H1 (cell line): Measurements from ENCODE around the gene CDCA7. TPM values are rescaled to one million over a fixed set of nuclear protein-coding genes. Genes with fewer than 3 reads are reported as not detected.

ENCODE experiments used
- BRCA1 ChIP-seq: IDR thresholded peaks from 2 replicates; pipeline ENCODE4 v1.6.1; 2012; ENCODE audit warnings: low read depth, low read length, improper control_type of control experiment
- RAD21 ChIP-seq, 2 experiments: IDR thresholded peaks in 1 of 2; conservative IDR thresholded peaks in 1 of 2; 2 replicates each; pipeline ENCODE4 v1.6.1; 2011; ENCODE audit warnings: low read depth in 2 of 2, low read length in 2 of 2, improper control_type of control experiment in 1 of 2, inconsistent platforms in 1 of 2, mild to moderate bottlenecking in 1 of 2, moderate library complexity in 1 of 2
- SP1 ChIP-seq: IDR thresholded peaks from 2 replicates; pipeline ENCODE4 v1.6.1; 2011; ENCODE audit warnings: low read depth, low read length
- polyA plus RNA-seq, 7 experiments: library from polyadenylated mRNA; depleted of rRNA in 3 of 7; stranded (reverse) in 5 of 7; unstranded in 2 of 7; fragments of >200 nt in 5 of 7; fragments of 200-250 nt in 2 of 7; gene quantifications; 1 replicate in 5 of 7; 2 replicates in 1 of 7; 4 replicates in 1 of 7; pipeline versions ENCODE4 v1.2.1 to v1.2.3, GENCODE V29; 2011 to 2013; ENCODE audit warnings: missing spikeins in 2 of 7, mixed read lengths in 2 of 7
- total RNA-seq: library from RNA; stranded (reverse); fragmentation: NEBNext Ultra II Directional; extraction: Animal tissue kit (Norgen Biotek cat#: 25700); gene quantifications from 2 replicates; pipeline ENCODE4 v1.2.1, GENCODE V29; 2021
- TF ChIP-seq, protein P1 (sequence below), 3 experiments: IDR thresholded peaks; 1 replicate in 2 of 3; 2 replicates in 1 of 3; pipeline versions ENCODE4 v1.5.1 to v1.6.1; 2011; ENCODE audit warnings: low read length in 3 of 3, mild to moderate bottlenecking in 3 of 3, inconsistent platforms in 2 of 3, low read depth in 1 of 3, moderate library complexity in 1 of 3; ENCODE audit not compliant: insufficient read depth in 1 of 3; ENCODE audit errors: control extremely low read depth in 1 of 3

The CDCA7 gene
- total and polyA plus RNA-seq, 2 of the 8 experiments (the other 6 are each of a cell fraction or from before 2014, with no cell fraction given): 64.4 to 80.4 TPM

DNA sequence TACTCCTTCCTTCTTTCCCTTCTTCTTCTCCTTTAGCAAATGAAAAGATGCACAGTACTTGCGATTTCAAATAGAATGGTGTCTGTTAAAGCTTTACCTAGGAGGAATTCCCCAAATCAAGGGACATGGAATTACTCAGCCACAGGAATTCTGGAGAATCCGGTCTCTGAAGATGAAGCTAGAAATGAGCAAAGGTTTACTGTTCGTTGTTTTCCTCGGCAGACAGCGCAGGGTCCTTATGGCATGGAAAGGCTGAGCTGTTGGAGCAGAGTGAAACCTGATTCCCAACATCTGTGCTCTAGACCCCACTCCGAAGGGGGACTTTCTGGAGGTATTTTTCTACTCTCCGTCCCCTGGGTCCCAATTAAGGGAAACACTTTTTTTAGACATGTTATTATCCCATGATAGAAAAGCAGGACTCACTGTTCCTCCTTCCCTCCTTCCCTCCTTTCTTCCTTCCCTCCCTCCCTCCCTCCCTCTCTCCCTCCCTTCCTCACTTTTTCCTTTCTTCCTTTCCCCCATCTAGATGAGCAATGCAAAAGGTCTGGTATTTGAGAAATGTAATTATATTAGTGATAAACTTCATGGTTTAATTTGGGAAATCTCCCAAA, 47.1 kb downstream of the CDCA7 start (continued):
- TF ChIP-seq BRCA1: no peak
- TF ChIP-seq, protein P1, sequence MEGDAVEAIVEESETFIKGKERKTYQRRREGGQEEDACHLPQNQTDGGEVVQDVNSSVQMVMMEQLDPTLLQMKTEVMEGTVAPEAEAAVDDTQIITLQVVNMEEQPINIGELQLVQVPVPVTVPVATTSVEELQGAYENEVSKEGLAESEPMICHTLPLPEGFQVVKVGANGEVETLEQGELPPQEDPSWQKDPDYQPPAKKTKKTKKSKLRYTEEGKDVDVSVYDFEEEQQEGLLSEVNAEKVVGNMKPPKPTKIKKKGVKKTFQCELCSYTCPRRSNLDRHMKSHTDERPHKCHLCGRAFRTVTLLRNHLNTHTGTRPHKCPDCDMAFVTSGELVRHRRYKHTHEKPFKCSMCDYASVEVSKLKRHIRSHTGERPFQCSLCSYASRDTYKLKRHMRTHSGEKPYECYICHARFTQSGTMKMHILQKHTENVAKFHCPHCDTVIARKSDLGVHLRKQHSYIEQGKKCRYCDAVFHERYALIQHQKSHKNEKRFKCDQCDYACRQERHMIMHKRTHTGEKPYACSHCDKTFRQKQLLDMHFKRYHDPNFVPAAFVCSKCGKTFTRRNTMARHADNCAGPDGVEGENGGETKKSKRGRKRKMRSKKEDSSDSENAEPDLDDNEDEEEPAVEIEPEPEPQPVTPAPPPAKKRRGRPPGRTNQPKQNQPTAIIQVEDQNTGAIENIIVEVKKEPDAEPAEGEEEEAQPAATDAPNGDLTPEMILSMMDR (IDR thresholded peaks at IDR 0.05; ENCODE audit: control extremely low read depth in 1 of 3, insufficient read depth in 1 of 3, low read depth in 1 of 3, low read length in 3 of 3): no peak
- no peak for TF ChIP-seq SP1
- no peak for TF ChIP-seq RAD21 (IDR thresholded peaks at IDR 0.05 in 1 of 2, conservative IDR thresholded peaks at IDR 0.05 in 1 of 2; ENCODE audit: low read depth in 2 of 2, low read length in 2 of 2)
